K562 (cell line): ENCODE results near the gene CCDC85C. TPM values are rescaled to one million over a fixed set of nuclear protein-coding genes. Genes with fewer than 3 reads are reported as not detected.

Experiments
- ADNP ChIP-seq: fragments of 200-800 bp; sonication (Bioruptor generic); IDR thresholded peaks from 2 replicates; pipeline ENCODE4 v1.6.1; 2016; ENCODE audit warnings: missing genetic modification characterization, missing compliant biosample characterization
- ATF7 ChIP-seq: fragments of 450-650 bp; IDR thresholded peaks from 2 replicates; pipeline ENCODE4 v1.7.1; 2014; ENCODE audit warnings: mild to moderate bottlenecking, moderate library complexity
- CCNT2 ChIP-seq: IDR thresholded peaks from 2 replicates; pipeline ENCODE4 v1.6.1; 2011; ENCODE audit warnings: borderline replicate concordance, low read depth, mild to moderate bottlenecking, moderate library complexity, mixed read lengths, low read length; ENCODE audit not compliant: insufficient read length; ENCODE audit errors: extremely low read depth
- E2F5 ChIP-seq: sonication (generic); formaldehyde crosslinking; IDR thresholded peaks from 2 replicates; pipeline ENCODE4 v1.8.0; 2022; ENCODE audit warnings: mild to moderate bottlenecking, missing genetic modification reagents
- HNRNPUL1 ChIP-seq: fragments of 200-400 bp; formaldehyde crosslinking; IDR thresholded peaks from 2 replicates; pipeline ENCODE4 v1.6.1; 2017; ENCODE audit warnings: low read length
- MLX ChIP-seq, 2 experiments: fragments of 450-650 bp in 1 of 2; sonication (generic) in 1 of 2; formaldehyde crosslinking; conservative IDR thresholded peaks; 2 replicates each; pipeline versions ENCODE4 v1.4.0 to v1.8.1; 2020 to 2022; ENCODE audit warnings: mild to moderate bottlenecking in 1 of 2, missing genetic modification reagents in 1 of 2
- NCOR1 ChIP-seq: fragments of 450-650 bp; IDR thresholded peaks from 2 replicates; pipeline ENCODE4 v1.6.1; 2016; ENCODE audit warnings: mild to moderate bottlenecking, moderate library complexity
- RB1 ChIP-seq: fragments of 450-650 bp; IDR thresholded peaks from 2 replicates; pipeline ENCODE4 v1.6.1; 2017; ENCODE audit warnings: low read depth, mild to moderate bottlenecking
- SREBF1 ChIP-seq: fragments of 150-350 bp; IDR thresholded peaks from 2 replicates; pipeline ENCODE4 v1.6.1; 2014; ENCODE audit warnings: antibody characterized with exemption, low read depth, low read length, borderline replicate concordance
- STAT5A ChIP-seq: IDR thresholded peaks from 2 replicates; pipeline ENCODE4 v1.6.1; 2012; ENCODE audit warnings: low read length, inconsistent platforms, borderline replicate concordance
- THRB ChIP-seq: fragments of 450-650 bp; formaldehyde crosslinking; conservative IDR thresholded peaks from 2 replicates; pipeline ENCODE4 v1.4.0; 2022; ENCODE audit warnings: mild to moderate bottlenecking, missing genetic modification characterization
- ZBTB49 ChIP-seq: sonication (generic); formaldehyde crosslinking; IDR thresholded peaks from 2 replicates; pipeline ENCODE4 v1.8.0; 2022; ENCODE audit warnings: missing genetic modification reagents, mild to moderate bottlenecking, borderline replicate concordance
- ZFP36 ChIP-seq: fragments of 150-350 bp; IDR thresholded peaks from 2 replicates; pipeline ENCODE4 v1.6.1; 2018; ENCODE audit warnings: low read length, low read depth; ENCODE audit not compliant: partially characterized antibody
- ZNF143 ChIP-seq: sonication (generic); formaldehyde crosslinking; IDR thresholded peaks from 2 replicates; pipeline ENCODE4 v1.9.0; 2022; ENCODE audit warnings: mild to moderate bottlenecking, missing genetic modification reagents
- ZNF175 ChIP-seq: fragments of 200-800 bp; sonication (Bioruptor generic); IDR thresholded peaks from 2 replicates; pipeline ENCODE4 v1.6.1; 2016; ENCODE audit warnings: low read depth, mild to moderate bottlenecking, missing genetic modification characterization, missing compliant biosample characterization
- ZNF239 ChIP-seq: fragments of 250-450 bp; sonication (Bioruptor Pico); IDR thresholded peaks from 2 replicates; pipeline ENCODE4 v1.4.0; 2020; ENCODE audit warnings: mild to moderate bottlenecking
- ZNF408 ChIP-seq: fragments of 250-450 bp; sonication (Bioruptor Pico); IDR thresholded peaks from 2 replicates; pipeline ENCODE4 v1.4.0; 2020; ENCODE audit warnings: low read depth, mild to moderate bottlenecking, moderate library complexity
- ZNF431 ChIP-seq: sonication (generic); formaldehyde crosslinking; IDR thresholded peaks from 2 replicates; pipeline ENCODE4 v1.8.0; 2022; ENCODE audit warnings: mild to moderate bottlenecking, missing genetic modification reagents
- ZNF449 ChIP-seq: fragments of 250-450 bp; sonication (Bioruptor Pico); IDR thresholded peaks from 2 replicates; pipeline ENCODE4 v1.8.0; 2022; ENCODE audit warnings: moderate library complexity, mild to moderate bottlenecking, inconsistent platforms
- ZNF77 ChIP-seq: fragments of 250-450 bp; sonication (Bioruptor Pico); IDR thresholded peaks from 2 replicates; pipeline ENCODE4 v1.5.0; 2020
- polyA plus RNA-seq, 8 experiments: library from polyadenylated mRNA; depleted of rRNA in 4 of 8; stranded (reverse) in 5 of 8; unstranded in 3 of 8; fragments of >200 nt; fragmentation: Nextera tagmentation in 2 of 8; fragmentation: Illumina TruSeq in 1 of 8; extraction: Ambion mirVana in 2 of 8; extraction: Trizol in 1 of 8; gene quantifications; 2 replicates each; pipeline versions ENCODE4 v1.2.1 to v1.2.3, GENCODE V29; 2011 to 2014; ENCODE audit warnings: inconsistent platforms in 1 of 8, missing spikeins in 1 of 8
- total RNA-seq, 7 experiments: library from RNA; depleted of rRNA in 6 of 7; stranded (reverse); fragments of >200 nt in 6 of 7; fragmentation: Illumina TruSeq in 2 of 7; extraction: Trizol in 2 of 7; gene quantifications; 2 replicates each; pipeline versions ENCODE4 v1.2.1 to v1.2.3, GENCODE V29; 2011 to 2021; ENCODE audit warnings: low replicate concordance in 1 of 7

Gene CCDC85C
- total and polyA plus RNA-seq, 9 of the 15 experiments (the other 6 are each of a cell fraction or from before 2014, with no cell fraction given) = 0.18 to 22.0 (median 6.3) TPM

GRCh38 chr14:99604278-99604765, 315 bp upstream of the CCDC85C start (continued):
- TF ChIP-seq E2F5 (no peak), ZNF175 (no peak), ZFP36 (no peak), THRB (CRISPR knock-in tag) (no peak), ZNF449 (no peak), NCOR1 (no peak), ADNP (no peak), HNRNPUL1 (no peak), ZNF408 (CRISPR knock-in tag) (no peak), ZNF143 (no peak), RB1 (peak; percentile 80; the same call in 1 of the 2 replicates), ZNF239 (CRISPR knock-in tag) (no peak), STAT5A (no peak), ZBTB49 (CRISPR knock-in tag) (no peak), MLX (CRISPR knock-in tag; conservative IDR thresholded peaks at IDR 0.05) (no peak), CCNT2 (no peak), ZNF431 (CRISPR knock-in tag) (no peak), ZNF77 (CRISPR knock-in tag) (no peak), SREBF1 (peak; percentile 73; the same call in 1 of the 2 replicates), ATF7 (peak; percentile 99)
